Measurements from ENCODE around the gene PTMS. TPM values are rescaled to one million over a fixed set of nuclear protein-coding genes. Genes with fewer than 3 reads are reported as not detected.
A peak's percentile ranks its signal among the peaks of the same experiment; 100 is the strongest.

PTMS gene
- total RNA-seq, 1 experiment from 2014 or later, result 370 TPM

DNA sequence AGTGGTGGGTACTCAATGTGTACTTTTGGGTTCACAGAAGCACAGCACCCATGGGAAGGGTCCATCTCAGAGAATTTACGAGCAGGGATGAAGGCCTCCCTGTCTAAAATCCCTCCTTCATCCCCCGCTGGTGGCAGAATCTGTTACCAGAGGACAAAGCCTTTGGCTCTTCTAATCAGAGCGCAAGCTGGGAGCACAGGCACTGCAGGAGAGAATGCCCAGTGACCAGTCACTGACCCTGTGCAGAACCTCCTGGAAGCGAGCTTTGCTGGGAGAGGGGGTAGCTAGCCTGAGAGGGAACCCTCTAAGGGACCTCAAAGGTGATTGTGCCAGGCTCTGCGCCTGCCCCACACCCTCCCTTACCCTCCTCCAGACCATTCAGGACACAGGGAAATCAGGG lies 54.0 kb downstream of the PTMS start:
- H3K27me3 Mint-ChIP-seq (ENCODE audit: low read depth), result peaks cover 61% of the 10 kb centered on the region
- peak overlapping the region; percentile 78; the same call in 1 of the 2 replicates for H3K4me3 Mint-ChIP-seq
- CTCF ChIA-PET, result interaction anchor here (1.2 kb wide), 1 partner anchor 11 kb away, joined by 3 read pairs; no protein-coding TSS in a partner anchor
- no peak overlapping the region for H3K27ac Mint-ChIP-seq
- peaks cover 61% of the 10 kb centered on the region for H3K4me1 Mint-ChIP-seq
- peaks cover 5% of the 10 kb centered on the region; the same call in 1 of the 2 replicates for H3K36me3 Mint-ChIP-seq
- no peaks in the 10 kb centered on the region for H3K9me3 Mint-ChIP-seq
- TF ChIP-seq ZNF425 (CRISPR knock-in tag; conservative IDR thresholded peaks at IDR 0.05) (no peak), ZNF512 (CRISPR knock-in tag; IDR thresholded peaks at IDR 0.05; ENCODE audit: borderline replicate concordance) (no peak), HMGA2 (CRISPR knock-in tag; IDR thresholded peaks at IDR 0.05) (no peak), ZNF121 (CRISPR knock-in tag; IDR thresholded peaks at IDR 0.05) (no peak), TP53 (CRISPR knock-in tag; IDR thresholded peaks at IDR 0.05) (no peak)
- POLR2A ChIA-PET, result interaction anchor here (2.2 to 2.6 kb wide), 2 partner anchors 51 to 54 kb away, joined by 8 to 14 read pairs; partner anchors contain the start of gene PTMS
- DNase-seq (ENCODE audit: low spot score) (no peak), ATAC-seq (no peak)

Other genes starting within 250 kb of the PTMS start
- gene GAPDH, start 231.8 kb upstream of the PTMS start, total RNA-seq (2021), result 4,276 to 4,694 TPM (median 4,682 TPM) in 3 replicates
- 14.1 to 15.4 TPM (median 14.5 TPM) in 3 replicates for gene IFFO1, start 210.3 kb upstream of the PTMS start, total RNA-seq (2021)
- gene NOP2, start 198.1 kb upstream of the PTMS start, total RNA-seq (2021), result 68.4 to 79.4 TPM (median 72.4 TPM) in 3 replicates
- 333 to 354 TPM (median 334 TPM) in 3 replicates for gene CHD4, start 159.0 kb upstream of the PTMS start, total RNA-seq (2021)
- 0.20 to 0.57 TPM (median 0.48 TPM) in 3 replicates for gene LPAR5, start 130.4 kb upstream of the PTMS start, total RNA-seq (2021)
- 2.1 to 4.2 TPM (median 3.2 TPM) in 3 replicates for gene ACRBP, start 118.9 kb upstream of the PTMS start, total RNA-seq (2021)
- 23.0 to 27.4 TPM (median 26.7 TPM) in 3 replicates for gene ING4, start 103.2 kb upstream of the PTMS start, total RNA-seq (2021)
- gene ZNF384, start 77.0 kb upstream of the PTMS start, total RNA-seq (2021), result 63.8 to 64.7 TPM (median 64.4 TPM) in 3 replicates
- gene PIANP, start 65.5 kb upstream of the PTMS start, total RNA-seq (2021), result 7.7 to 9.9 TPM (median 8.2 TPM) in 3 replicates
- gene COPS7A, start 42.3 kb upstream of the PTMS start, total RNA-seq (2021), result 41.2 to 43.8 TPM (median 41.4 TPM) in 3 replicates
- gene MLF2, start 13.2 kb upstream of the PTMS start, total RNA-seq (2021), result 226 to 236 TPM (median 229 TPM) in 3 replicates
- gene LAG3, start 6.2 kb downstream of the PTMS start, total RNA-seq (2021), result 2.4 to 2.6 TPM (median 2.6 TPM) in 3 replicates
- gene CD4, start 23.2 kb downstream of the PTMS start, total RNA-seq (2021), result 2.5 to 3.3 TPM (median 2.7 TPM) in 3 replicates
- gene GPR162, start 55.5 kb downstream of the PTMS start, total RNA-seq (2021), result 7.3 to 9.3 TPM (median 8.2 TPM) in 3 replicates
- gene P3H3, start 62.0 kb downstream of the PTMS start, total RNA-seq (2021), result 49.9 to 55.7 TPM (median 50.7 TPM) in 3 replicates
- gene GNB3, start 74.6 kb downstream of the PTMS start, total RNA-seq (2021), result 14.0 to 16.5 TPM (median 14.3 TPM) in 3 replicates
- 47.1 to 61.8 TPM (median 49.1 TPM) in 3 replicates for gene CDCA3, start 84.9 kb downstream of the PTMS start, total RNA-seq (2021)
- gene USP5, start 85.8 kb downstream of the PTMS start, total RNA-seq (2021), result 141 to 158 TPM (median 149 TPM) in 3 replicates
- 1,045 to 1,242 TPM (median 1,195 TPM) in 3 replicates for gene TPI1, start 101.2 kb downstream of the PTMS start, total RNA-seq (2021)
- 21.2 to 25.5 TPM (median 22.7 TPM) in 3 replicates for gene SPSB2, start 106.9 kb downstream of the PTMS start, total RNA-seq (2021)
- gene LRRC23, start 138.5 kb downstream of the PTMS start, total RNA-seq (2021), result 3.1 to 5.3 TPM (median 4.9 TPM) in 3 replicates
- gene ENO2, start 148.2 kb downstream of the PTMS start, total RNA-seq (2021), result 118 to 170 TPM (median 165 TPM) in 3 replicates
- 80.0 to 87.1 TPM (median 80.5 TPM) in 3 replicates for gene ATN1, start 161.6 kb downstream of the PTMS start, total RNA-seq (2021)
- gene RNU7-1, start 177.5 kb downstream of the PTMS start, total RNA-seq (2021), result not detected in 3 replicates
- 158 to 181 TPM (median 172 TPM) in 3 replicates for gene C12orf57, start 177.7 kb downstream of the PTMS start, total RNA-seq (2021)
- 27.1 to 34.7 TPM (median 34.5 TPM) in 3 replicates for gene PTPN6, start 185.0 kb downstream of the PTMS start, total RNA-seq (2021)
- gene PHB2, start 204.3 kb downstream of the PTMS start, total RNA-seq (2021), result 350 to 397 TPM (median 352 TPM) in 3 replicates
- gene EMG1, start 204.6 kb downstream of the PTMS start, total RNA-seq (2021), result 59.3 to 78.6 TPM (median 59.8 TPM) in 3 replicates

All from WTC11 (cell line).